Right atrium auricular region (tissue), 2 donors: ENCODE measurements around the gene MGAT5. TPM values are rescaled to one million over a fixed set of nuclear protein-coding genes. Genes with fewer than 3 reads are reported as not detected.
A peak's percentile ranks its signal among the peaks of the same experiment; 100 is the strongest.

ENCODE experiments used
- DNase-seq: peaks from one replicate; pipeline ENCODE4 v3.0.0-alpha.2; 2019; ENCODE audit warnings: low spot score
- H3K27ac ChIP-seq, 2 donors: fragments of 200-600 bp; sonication (generic); 1 replicate in 1 of 2; 2 replicates in 1 of 2; pipeline ENCODE4 v1.5.1; 2016 to 2019
- H3K27me3 ChIP-seq, 2 donors: fragments of 200-600 bp; sonication (generic); one replicate each; pipeline versions ENCODE4 v1.5.1 to v1.6.0; 2017 to 2019
- H3K36me3 ChIP-seq: fragments of 200-600 bp; sonication (generic); one replicate; pipeline ENCODE4 v1.5.1; 2016
- H3K4me1 ChIP-seq, 2 donors: fragments of 200-600 bp; sonication (generic); one replicate each; pipeline versions ENCODE4 v1.5.1 to v1.6.0; 2017 to 2019
- H3K4me3 ChIP-seq, 2 donors: fragments of 200-600 bp; sonication (generic); 1 replicate in 1 of 2; 2 replicates in 1 of 2; pipeline ENCODE4 v1.5.1; 2017 to 2019; ENCODE audit warnings: mild to moderate bottlenecking in 1 of 2, moderate library complexity in 1 of 2
- H3K9me3 ChIP-seq, 2 donors: fragments of 200-600 bp; sonication (generic); one replicate each; pipeline ENCODE4 v1.5.1; 2019
- CTCF ChIP-seq, 2 donors: fragments of 200-600 bp; sonication (generic); IDR thresholded peaks; one replicate each; pipeline ENCODE4 v1.5.1; 2019; ENCODE audit warnings: antibody characterized with exemption in 2 of 2
- total RNA-seq, 2 donors: library from RNA; depleted of rRNA; stranded (reverse); fragments of >200 nt; gene quantifications; one replicate each; pipeline ENCODE4 v1.1.0, GENCODE V29; 2016

The MGAT5 gene
- total RNA-seq, 2 donors from 2014 or later: 56.9 to 91.0 TPM

DNA sequence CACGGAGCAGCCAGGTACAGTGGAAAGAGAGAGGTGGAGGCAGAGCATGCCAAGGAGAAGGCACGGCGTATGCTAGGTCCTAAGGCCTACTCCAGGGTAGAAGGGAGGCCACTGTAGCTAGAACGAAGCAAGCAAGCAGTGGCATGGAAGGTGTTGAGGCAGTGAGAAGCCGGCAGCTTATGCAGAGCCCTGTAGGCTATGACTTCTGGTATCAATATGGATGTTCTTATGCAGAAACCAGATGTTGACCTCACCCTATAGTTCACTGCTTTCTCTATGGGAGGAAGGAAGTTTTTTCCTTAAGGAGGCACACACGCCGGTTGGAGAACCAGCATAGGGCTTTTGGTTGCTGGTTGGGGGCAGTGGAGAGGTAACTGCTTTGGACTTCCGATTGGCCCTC lies 6.1 kb downstream of the MGAT5 start:
- no peak for TF ChIP-seq CTCF (IDR thresholded peaks at IDR 0.05)
- DNase-seq: no peak
- Histone ChIP-seq H3K36me3 (no peaks in the 10 kb centered on the region), H3K4me3 (no peak overlapping the region), H3K9me3 (no peaks in the 10 kb centered on the region), H3K27ac (peak overlapping the region; percentile 85 to 86), H3K4me1 (peaks cover 0 to 65% of the 10 kb centered on the region in 2 donors), H3K27me3 (no peaks in the 10 kb centered on the region)

- Histone ChIP-seq H3K4me3 (no peak overlapping the region), H3K27ac (peak overlapping the region; percentile 85 to 86), H3K9me3 (no peaks in the 10 kb centered on the region), H3K4me1 (peaks cover 0 to 65% of the 10 kb centered on the region in 2 donors), H3K36me3 (no peaks in the 10 kb centered on the region), H3K27me3 (no peaks in the 10 kb centered on the region)
- no peak for DNase-seq
- no peak for TF ChIP-seq CTCF (IDR thresholded peaks at IDR 0.05)
These were observed 6.8 kb downstream of the MGAT5 start for GRCh38 chr2:134260713-134261112.

DNA sequence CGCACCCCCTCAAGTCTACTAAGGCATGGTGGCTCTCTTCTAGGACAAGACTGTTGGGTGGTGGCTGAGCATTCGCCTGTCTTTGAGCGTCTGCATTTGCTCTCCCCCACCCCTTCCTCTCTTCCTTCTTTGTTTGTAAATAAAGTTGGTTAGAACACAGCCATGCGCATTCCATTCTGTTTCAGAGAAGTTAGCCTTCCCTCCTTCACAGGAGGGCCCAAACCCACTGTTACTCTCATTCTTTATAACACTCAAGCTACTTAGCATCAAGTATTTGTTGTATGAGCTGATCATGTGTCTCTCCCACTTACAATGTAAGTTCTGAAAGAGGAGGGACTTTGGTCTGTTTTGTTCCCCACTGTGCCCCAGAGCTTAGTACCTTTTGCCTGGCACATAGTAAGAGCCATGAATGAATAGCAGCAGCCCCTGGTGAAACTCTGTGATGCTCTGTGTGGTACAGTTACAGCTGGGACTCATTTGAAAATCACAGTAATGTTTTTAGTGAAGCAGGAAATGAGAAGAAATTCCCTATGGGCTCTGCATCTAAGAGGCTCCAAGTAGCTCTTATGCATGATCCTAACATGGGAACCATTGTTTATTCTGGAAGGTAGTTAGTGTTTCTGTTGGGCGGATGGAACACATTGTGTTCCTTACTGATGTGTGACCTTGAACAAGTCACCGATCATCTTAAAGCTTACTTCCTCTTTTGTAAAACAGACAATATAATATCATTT lies 7.7 kb downstream of the MGAT5 start:
- no peak for TF ChIP-seq CTCF (IDR thresholded peaks at IDR 0.05)
- no peak overlapping the region for H3K4me3 ChIP-seq
- H3K36me3 ChIP-seq: no peaks in the 10 kb centered on the region
- H3K27me3 ChIP-seq: no peaks in the 10 kb centered on the region
- H3K27ac ChIP-seq: peak overlapping the region; percentile 85 to 86
- no peak for DNase-seq
- H3K4me1 ChIP-seq: peaks cover 0 to 65% of the 10 kb centered on the region in 2 donors
- no peaks in the 10 kb centered on the region for H3K9me3 ChIP-seq

GRCh38 chr2:134262684-134263083 lies 8.8 kb downstream of the MGAT5 start:
- H3K36me3 ChIP-seq: no peaks in the 10 kb centered on the region
- H3K9me3 ChIP-seq: no peaks in the 10 kb centered on the region
- no peaks in the 10 kb centered on the region for H3K27me3 ChIP-seq
- peak overlapping the region; percentile 85 to 86 for H3K27ac ChIP-seq
- no peak for DNase-seq
- H3K4me1 ChIP-seq: peaks cover 0 to 64% of the 10 kb centered on the region in 2 donors
- no peak overlapping the region for H3K4me3 ChIP-seq
- TF ChIP-seq CTCF (IDR thresholded peaks at IDR 0.05): no peak

- peak in 1 of 2 donors; percentile 33 for TF ChIP-seq CTCF (IDR thresholded peaks at IDR 0.05)
- Histone ChIP-seq H3K27ac (peak overlapping the region; percentile 48 to 68), H3K36me3 (no peaks in the 10 kb centered on the region), H3K4me1 (peaks cover 0 to 57% of the 10 kb centered on the region in 2 donors), H3K4me3 (no peak overlapping the region), H3K9me3 (no peaks in the 10 kb centered on the region), H3K27me3 (no peaks in the 10 kb centered on the region)
- no peak for DNase-seq
These were observed 14.4 kb downstream of the MGAT5 start for GRCh38 chr2:134268265-134268664.

DNA sequence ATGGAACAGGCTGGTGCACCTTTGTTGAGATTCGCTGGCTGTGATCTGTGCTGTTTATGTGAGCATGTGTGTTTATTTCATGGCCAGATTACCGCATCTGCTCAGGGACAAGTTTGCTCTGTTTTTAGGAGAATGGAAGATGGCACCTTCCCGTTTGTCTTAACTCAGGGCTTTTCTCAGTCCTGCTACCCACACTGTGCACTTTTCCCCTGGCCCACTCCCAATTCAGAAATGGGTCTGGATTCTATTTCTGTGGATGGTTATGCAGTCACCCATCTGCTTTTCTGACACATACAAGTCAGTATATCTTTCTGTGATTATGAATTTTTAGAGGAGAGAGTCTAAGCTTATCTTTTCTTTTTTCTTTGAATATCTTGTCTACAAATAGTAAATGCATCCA lies 15.4 kb downstream of the MGAT5 start:
- Histone ChIP-seq H3K4me1 (peaks cover 0 to 62% of the 10 kb centered on the region in 2 donors), H3K4me3 (no peak overlapping the region), H3K27me3 (no peaks in the 10 kb centered on the region), H3K36me3 (no peaks in the 10 kb centered on the region), H3K9me3 (no peaks in the 10 kb centered on the region), H3K27ac (peak overlapping the region; percentile 52 to 61)
- no peak for DNase-seq
- no peak for TF ChIP-seq CTCF (IDR thresholded peaks at IDR 0.05)
